ENCODE results near the gene OGFOD2. TPM values are rescaled to one million over a fixed set of nuclear protein-coding genes. Genes with fewer than 3 reads are reported as not detected.

The OGFOD2 gene
- total and polyA plus RNA-seq, 2 of the 13 experiments (the other 11 are each of a cell fraction or from before 2014, with no cell fraction given): 13.2 to 14.6 TPM

- TF ChIP-seq FOXP1 (IDR thresholded peaks at IDR 0.05) (no peak), FOXP1 (CRISPR knock-in tag; IDR thresholded peaks at IDR 0.05) (0 out of 2 replicates have a peak, but pooled peaks have one; percentile 8), ZNF724P (CRISPR knock-in tag; IDR thresholded peaks at IDR 0.05; ENCODE audit: borderline replicate concordance) (no peak), ATF5 (CRISPR knock-in tag; IDR thresholded peaks at IDR 0.05; ENCODE audit: low read depth) (0 out of 2 replicates have a peak, but pooled peaks have one; percentile 24), ZFP36L1 (CRISPR knock-in tag; IDR thresholded peaks at IDR 0.05) (peak; percentile 82; the same call in 1 of the 2 replicates), TGIF2 (CRISPR knock-in tag; IDR thresholded peaks at IDR 0.05) (peak; percentile 63; the same call in 1 of the 2 replicates), ZNF24 (IDR thresholded peaks at IDR 0.05) (0 out of 2 replicates have a peak, but pooled peaks have one; percentile 8), BORCS8-MEF2B (CRISPR knock-in tag; IDR thresholded peaks at IDR 0.05) (peak; percentile 42), PPARG (CRISPR knock-in tag; conservative IDR thresholded peaks at IDR 0.05) (peak; percentile 56), POLR2AphosphoS2 (IDR thresholded peaks at IDR 0.05; ENCODE audit: low read depth, low read length) (no peak), NR2F6 (IDR thresholded peaks at IDR 0.05) (no peak), NR2F6 (CRISPR knock-in tag; IDR thresholded peaks at IDR 0.05) (peak; percentile 82), STAT5B (CRISPR knock-in tag; IDR thresholded peaks at IDR 0.05) (peak; percentile 44; the same call in 1 of the 2 replicates), TRAFD1 (CRISPR knock-in tag; IDR thresholded peaks at IDR 0.05; ENCODE audit: borderline replicate concordance) (no peak; the same call in 1 of the 2 replicates), CHCHD3 (CRISPR knock-in tag; IDR thresholded peaks at IDR 0.05) (0 out of 2 replicates have a peak, but pooled peaks have one; percentile 46), SNRNP70 (IDR thresholded peaks at IDR 0.05; ENCODE audit: low read depth, low read length) (no peak), RARA (CRISPR knock-in tag; IDR thresholded peaks at IDR 0.05) (peak; percentile 93), SMAD1 (CRISPR knock-in tag; IDR thresholded peaks at IDR 0.05; ENCODE audit: borderline replicate concordance, low read depth) (no peak), ZMYM2 (CRISPR knock-in tag; IDR thresholded peaks at IDR 0.05) (no peak), MTF2 (CRISPR knock-in tag; IDR thresholded peaks at IDR 0.05; ENCODE audit: borderline replicate concordance) (no peak), ZFP36 (IDR thresholded peaks at IDR 0.05; ENCODE audit: borderline replicate concordance, low read depth, low read length, partially characterized antibody) (no peak), FOXM1 (CRISPR knock-in tag; IDR thresholded peaks at IDR 0.05) (no peak), ZBTB25 (CRISPR knock-in tag; IDR thresholded peaks at IDR 0.05) (peak; percentile 78; the same call in 1 of the 2 replicates), ZHX1 (CRISPR knock-in tag; IDR thresholded peaks at IDR 0.05; ENCODE audit: low read depth) (0 out of 2 replicates have a peak, but pooled peaks have one; percentile 53), ZNF672 (CRISPR knock-in tag; IDR thresholded peaks at IDR 0.05) (no peak)
Measured at GRCh38 chr12:122984612-122985337, 9.7 kb downstream of the OGFOD2 start (continued).

All from HepG2 (cell line).